ENCODE results near the gene CRYL1.

DNA sequence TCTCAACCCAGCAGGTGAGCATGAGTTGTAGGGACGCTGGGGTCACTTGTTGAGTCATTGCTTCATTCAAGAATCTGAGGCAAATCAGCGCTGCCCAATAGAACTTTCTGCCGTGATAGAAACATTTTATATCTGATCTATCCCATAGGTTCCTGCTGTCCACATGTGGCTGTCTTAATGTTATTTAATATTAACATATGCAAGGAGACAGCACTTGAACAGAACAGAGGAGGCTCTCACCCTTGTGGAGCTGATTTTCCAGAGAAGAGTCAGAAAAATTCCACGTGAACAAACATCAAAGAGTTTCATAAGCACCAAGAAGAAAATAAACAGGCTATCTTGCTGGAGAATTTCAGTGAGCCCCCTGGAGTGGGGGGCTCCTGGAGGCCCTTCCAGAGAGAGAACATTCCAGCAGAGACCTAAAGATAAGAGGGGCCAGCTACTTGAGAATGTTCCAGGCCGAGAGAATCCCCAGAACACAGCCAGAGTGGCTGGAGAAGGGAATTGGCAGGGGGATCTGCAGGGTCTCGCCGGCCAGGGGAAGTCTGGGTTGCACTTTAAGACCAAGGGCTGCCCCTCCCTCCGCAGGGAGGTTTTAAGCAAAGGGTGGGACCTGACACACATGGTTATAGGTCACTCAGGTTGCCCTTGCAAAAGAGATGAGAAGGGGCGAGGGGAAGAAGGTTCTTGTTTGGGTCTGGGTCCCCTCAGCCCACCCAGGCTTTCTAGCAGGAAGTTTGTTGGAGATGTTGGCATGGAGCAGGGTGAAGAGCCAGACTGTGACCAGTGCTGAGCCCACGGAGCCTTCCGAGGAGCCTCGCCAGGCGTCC is 135.7 kb downstream of the CRYL1 start:
- TF ChIP-seq KDM1A (IDR thresholded peaks at IDR 0.05; ENCODE audit: low read depth) (no peak), MYC (IDR thresholded peaks at IDR 0.05; ENCODE audit: borderline replicate concordance, low read length) (no peak), POLR2A (IDR thresholded peaks at IDR 0.05; ENCODE audit: low read length) (no peak), ZNF302 (CRISPR knock-in tag; IDR thresholded peaks at IDR 0.05) (no peak), CEBPB (IDR thresholded peaks at IDR 0.05) (no peak), TP53 (CRISPR knock-in tag; IDR thresholded peaks at IDR 0.05) (no peak), EP300 (IDR thresholded peaks at IDR 0.05) (no peak), KDM5A (IDR thresholded peaks at IDR 0.05) (no peak)
- TF ChIP-seq, protein P1, sequence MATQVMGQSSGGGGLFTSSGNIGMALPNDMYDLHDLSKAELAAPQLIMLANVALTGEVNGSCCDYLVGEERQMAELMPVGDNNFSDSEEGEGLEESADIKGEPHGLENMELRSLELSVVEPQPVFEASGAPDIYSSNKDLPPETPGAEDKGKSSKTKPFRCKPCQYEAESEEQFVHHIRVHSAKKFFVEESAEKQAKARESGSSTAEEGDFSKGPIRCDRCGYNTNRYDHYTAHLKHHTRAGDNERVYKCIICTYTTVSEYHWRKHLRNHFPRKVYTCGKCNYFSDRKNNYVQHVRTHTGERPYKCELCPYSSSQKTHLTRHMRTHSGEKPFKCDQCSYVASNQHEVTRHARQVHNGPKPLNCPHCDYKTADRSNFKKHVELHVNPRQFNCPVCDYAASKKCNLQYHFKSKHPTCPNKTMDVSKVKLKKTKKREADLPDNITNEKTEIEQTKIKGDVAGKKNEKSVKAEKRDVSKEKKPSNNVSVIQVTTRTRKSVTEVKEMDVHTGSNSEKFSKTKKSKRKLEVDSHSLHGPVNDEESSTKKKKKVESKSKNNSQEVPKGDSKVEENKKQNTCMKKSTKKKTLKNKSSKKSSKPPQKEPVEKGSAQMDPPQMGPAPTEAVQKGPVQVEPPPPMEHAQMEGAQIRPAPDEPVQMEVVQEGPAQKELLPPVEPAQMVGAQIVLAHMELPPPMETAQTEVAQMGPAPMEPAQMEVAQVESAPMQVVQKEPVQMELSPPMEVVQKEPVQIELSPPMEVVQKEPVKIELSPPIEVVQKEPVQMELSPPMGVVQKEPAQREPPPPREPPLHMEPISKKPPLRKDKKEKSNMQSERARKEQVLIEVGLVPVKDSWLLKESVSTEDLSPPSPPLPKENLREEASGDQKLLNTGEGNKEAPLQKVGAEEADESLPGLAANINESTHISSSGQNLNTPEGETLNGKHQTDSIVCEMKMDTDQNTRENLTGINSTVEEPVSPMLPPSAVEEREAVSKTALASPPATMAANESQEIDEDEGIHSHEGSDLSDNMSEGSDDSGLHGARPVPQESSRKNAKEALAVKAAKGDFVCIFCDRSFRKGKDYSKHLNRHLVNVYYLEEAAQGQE (IDR thresholded peaks at IDR 0.05), result no peak
- TF ChIP-seq, protein P2, sequence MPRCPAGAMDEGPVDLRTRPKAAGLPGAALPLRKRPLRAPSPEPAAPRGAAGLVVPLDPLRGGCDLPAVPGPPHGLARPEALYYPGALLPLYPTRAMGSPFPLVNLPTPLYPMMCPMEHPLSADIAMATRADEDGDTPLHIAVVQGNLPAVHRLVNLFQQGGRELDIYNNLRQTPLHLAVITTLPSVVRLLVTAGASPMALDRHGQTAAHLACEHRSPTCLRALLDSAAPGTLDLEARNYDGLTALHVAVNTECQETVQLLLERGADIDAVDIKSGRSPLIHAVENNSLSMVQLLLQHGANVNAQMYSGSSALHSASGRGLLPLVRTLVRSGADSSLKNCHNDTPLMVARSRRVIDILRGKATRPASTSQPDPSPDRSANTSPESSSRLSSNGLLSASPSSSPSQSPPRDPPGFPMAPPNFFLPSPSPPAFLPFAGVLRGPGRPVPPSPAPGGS (IDR thresholded peaks at IDR 0.05), result no peak
- TF ChIP-seq, protein P3, sequence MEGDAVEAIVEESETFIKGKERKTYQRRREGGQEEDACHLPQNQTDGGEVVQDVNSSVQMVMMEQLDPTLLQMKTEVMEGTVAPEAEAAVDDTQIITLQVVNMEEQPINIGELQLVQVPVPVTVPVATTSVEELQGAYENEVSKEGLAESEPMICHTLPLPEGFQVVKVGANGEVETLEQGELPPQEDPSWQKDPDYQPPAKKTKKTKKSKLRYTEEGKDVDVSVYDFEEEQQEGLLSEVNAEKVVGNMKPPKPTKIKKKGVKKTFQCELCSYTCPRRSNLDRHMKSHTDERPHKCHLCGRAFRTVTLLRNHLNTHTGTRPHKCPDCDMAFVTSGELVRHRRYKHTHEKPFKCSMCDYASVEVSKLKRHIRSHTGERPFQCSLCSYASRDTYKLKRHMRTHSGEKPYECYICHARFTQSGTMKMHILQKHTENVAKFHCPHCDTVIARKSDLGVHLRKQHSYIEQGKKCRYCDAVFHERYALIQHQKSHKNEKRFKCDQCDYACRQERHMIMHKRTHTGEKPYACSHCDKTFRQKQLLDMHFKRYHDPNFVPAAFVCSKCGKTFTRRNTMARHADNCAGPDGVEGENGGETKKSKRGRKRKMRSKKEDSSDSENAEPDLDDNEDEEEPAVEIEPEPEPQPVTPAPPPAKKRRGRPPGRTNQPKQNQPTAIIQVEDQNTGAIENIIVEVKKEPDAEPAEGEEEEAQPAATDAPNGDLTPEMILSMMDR (IDR thresholded peaks at IDR 0.05), result no peak
